C4-2B (cell line): Measurements from ENCODE around the gene SOX4.

Source experiments
- CTCF ChIP-seq: fragments of 450-650 bp; conservative IDR thresholded peaks from 2 replicates; pipeline ENCODE4 v1.5.1; 2017; ENCODE audit warnings: mild to moderate bottlenecking
- ZFX ChIP-seq: fragments of 450-650 bp; IDR thresholded peaks from 2 replicates; pipeline ENCODE4 v1.6.1; 2017

- TF ChIP-seq CTCF (no peak), ZFX (no peak)
Observed at GRCh38 chr6:21578523-21578922, 15.0 kb upstream of the SOX4 start.
